Stimulated activated CD8-positive, alpha-beta memory T cell treated with anti-CD3 and anti-CD28 coated beads, Interleukin-7, amount 100 ng/mL, for 24 hours (primary cell): ENCODE data around the gene RNF213.
"Not testable (repeated sequence)": the region's sequence is repeated elsewhere in the genome, so short reads cannot be mapped to it uniquely, and the experiment has no call there.

ENCODE experiments used
- DNase-seq: peaks from one replicate; pipeline ENCODE4 v3.0.0-alpha.2; 2020; ENCODE audit warnings: low read depth

Gene RNF213

GRCh38 chr17:80252871-80253270 is 7.8 kb upstream of the RNF213 start:
- no peak for DNase-seq

DNA sequence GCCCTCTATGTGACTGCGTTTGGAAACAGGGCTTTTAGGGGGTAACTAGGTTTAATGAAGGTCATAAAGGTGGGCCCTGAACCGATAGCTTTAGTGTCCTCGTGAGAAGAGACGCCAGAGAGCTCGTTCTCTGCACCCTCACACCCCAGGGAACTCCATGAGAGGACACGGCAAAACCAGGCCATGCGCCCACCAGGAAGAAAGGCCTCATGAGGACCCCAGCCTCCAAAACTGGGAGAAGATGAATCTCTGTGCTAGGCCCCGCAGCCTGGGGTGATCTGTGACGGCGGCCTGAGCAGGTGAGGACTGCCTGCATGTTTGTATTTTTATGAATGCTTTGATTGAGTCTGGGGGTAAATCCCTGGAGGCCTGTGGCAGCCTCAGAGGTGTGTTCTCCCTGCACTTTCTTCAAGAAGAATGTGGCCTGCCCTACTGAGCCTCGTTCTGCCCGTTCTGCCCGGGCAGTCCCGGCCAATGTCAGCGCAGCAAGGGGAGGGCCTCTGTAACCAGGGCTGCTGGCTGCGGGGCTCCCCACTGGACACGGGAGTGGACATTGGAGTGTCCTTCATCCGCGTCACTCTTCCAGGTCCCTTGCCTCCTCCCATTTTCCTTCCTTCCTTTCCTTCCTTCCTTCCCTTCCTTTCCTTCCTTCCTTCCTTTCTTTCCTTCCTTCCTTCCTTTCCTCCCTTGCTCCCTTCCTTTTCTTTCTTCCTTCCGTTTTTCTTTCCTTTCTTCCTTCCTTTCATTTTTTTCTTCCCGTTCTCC is 6.8 kb upstream of the RNF213 start:
- DNase-seq = no peak

DNA sequence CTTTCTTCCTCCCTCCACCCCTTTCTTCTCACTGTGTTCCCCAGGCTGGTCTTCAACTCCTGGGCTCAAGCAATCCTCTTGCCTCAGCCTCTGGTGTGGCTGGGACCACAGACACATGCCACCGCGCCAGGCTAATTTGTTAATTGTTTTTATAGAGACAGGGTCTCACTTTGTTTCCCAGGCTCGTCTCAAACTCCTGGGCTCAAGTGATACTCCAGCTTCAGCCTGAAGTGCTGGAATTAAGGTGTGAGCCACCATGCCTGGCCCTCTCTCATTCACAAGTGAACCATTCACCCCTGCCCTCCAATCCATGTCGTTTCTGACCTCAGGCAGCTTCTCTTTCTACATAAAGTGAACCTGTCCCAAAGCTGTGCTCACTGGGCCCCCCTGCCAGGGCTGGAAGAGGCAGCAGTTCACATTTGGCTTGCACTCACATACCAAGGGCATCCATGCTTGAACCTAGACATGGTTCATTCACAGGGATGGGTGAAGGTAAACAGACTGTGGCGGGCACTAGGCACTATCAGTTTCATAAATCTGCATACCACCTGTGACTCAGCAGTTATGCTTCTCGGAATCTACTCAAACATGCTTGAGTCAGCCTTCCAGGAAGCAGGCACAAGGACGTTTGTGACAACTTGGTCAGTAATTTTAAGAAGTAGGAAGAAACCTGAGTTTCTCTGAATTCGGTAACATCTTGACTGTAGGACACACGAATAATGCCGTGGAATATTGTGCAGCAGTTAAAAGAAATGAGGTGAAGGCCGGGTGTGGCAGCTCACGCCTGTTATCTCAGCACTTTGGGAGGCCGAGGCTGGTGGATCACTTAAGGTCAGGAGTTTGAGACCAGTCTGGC is 6.0 kb upstream of the RNF213 start:
- no peak for DNase-seq

GRCh38 chr17:80256034-80256350 is 4.7 kb upstream of the RNF213 start:
- no peak for DNase-seq

GRCh38 chr17:80257716-80258213 is 2.9 kb upstream of the RNF213 start:
- DNase-seq = no peak

DNA sequence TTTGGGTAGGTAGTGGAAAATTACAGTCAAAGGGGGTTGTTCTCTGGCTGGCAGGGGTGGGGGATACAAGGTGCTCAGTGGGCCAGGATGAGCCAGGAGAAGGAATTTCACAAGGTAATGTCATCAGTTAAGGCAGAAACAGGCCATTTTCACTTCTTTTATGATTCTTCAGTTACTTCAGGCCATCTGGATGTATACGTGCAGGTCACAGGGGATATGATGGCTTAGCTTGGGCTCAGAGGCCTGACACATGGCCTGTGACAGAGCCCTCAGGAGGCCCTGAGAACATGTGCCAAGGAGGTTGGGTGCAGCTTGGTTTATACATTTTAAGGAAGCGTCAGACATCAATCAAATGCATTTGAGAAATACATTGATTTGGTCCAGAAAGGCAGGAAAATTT is 2.4 kb upstream of the RNF213 start:
- DNase-seq = not testable (repeated sequence)

DNA sequence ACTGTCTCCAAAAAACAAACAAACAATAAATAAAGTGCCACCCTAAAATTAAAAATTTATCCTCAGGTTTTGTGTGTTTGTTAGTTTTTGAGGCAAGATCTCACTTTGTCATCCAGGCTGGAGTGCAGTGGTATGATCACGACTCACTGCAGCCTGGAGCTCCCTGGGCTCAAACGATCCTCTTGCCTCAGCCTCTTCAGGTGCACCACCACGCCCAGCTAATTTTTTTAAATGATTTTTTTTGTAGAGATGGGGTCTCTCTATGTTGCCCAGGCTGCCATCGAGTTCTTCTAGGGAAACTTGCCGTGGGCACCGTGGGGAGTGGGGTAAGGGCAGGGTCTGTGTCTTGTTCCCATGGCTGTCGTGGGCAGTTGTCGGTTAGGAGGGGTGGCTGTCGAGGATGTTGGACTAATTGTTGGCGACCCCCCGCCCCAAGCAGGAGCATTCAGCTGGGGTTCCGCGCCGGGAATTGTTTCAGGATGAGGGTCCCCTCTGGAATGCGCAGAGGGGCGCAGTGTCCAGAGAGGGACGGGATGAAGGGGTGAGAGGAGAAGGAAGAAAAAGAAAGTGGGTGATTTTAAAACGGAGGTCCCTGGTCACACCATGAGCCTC is 1.1 kb upstream of the RNF213 start:
- DNase-seq = no peak

DNA sequence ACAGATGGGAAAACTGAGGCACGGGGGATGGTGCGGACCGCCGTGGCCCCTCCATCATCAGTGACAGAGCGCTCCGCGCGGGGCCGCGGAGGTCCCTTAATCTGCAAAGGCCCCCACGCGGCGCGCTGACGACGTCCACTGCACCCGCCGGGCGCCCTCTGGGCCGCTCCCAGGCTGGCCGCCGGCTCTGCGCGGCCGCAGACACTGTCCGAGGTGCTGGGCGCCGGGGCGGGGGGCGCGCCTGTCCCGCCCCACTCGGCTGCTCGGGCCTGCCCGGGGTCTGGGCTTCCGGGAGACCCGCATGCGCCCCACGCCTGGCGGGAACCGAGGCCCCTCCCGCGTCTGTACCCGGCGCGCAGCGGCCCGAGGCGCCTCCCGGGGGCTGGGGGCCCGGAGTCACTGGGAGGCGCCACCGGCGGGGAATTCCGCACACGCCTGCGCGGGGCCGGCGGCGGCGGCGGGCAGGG is 550 bp upstream of the RNF213 start:
- no peak for DNase-seq

- no peak for DNase-seq
Measured at GRCh38 chr17:80261159-80261894, 675 bp downstream of the RNF213 start.

DNA sequence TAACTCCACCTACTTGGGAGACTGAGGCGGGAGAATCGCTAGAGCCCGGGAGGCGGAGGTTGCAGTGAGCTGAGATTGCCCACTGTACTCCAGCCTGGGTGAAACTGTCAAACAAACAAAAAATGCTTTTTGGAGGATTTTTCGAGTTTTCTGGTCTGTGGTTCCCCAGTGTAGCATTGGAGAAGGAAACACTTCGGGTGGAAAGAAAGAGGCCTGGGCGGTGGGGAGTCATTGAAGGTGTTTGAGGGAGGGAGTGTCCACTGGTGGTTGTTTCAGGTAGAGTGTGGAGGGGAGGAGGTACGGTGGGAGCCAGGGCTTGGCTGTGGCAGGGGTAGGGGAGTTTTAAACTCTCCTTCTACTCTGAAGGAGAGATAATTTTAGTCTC is 1.2 kb downstream of the RNF213 start:
- DNase-seq = no peak

DNA sequence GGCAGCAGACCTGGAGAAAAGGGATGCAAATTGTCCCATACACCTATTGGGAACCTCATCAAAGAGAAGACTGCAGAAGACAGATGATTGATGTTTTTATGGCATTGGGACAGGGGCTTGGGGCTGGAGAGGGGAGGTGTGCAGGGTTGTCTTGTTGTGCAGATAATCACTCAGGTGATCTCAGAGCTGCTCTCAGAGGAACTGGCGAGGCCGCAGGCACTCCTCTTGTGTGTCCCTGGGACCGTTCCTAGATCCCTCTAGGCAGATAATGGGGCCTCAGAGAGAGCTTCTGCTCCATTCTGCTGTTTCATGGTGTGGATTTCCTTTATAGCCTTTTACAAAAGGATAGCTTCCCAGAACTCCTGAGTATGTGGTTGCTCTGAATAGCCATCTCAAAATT is 1.6 kb downstream of the RNF213 start:
- DNase-seq = no peak

GRCh38 chr17:80262775-80263244 is 2.2 kb downstream of the RNF213 start:
- DNase-seq = no peak

- peak; percentile 76 for DNase-seq
Measured at GRCh38 chr17:80263253-80264204, 2.9 kb downstream of the RNF213 start.

GRCh38 chr17:80264205-80265075 is 3.8 kb downstream of the RNF213 start:
- DNase-seq = no peak

DNA sequence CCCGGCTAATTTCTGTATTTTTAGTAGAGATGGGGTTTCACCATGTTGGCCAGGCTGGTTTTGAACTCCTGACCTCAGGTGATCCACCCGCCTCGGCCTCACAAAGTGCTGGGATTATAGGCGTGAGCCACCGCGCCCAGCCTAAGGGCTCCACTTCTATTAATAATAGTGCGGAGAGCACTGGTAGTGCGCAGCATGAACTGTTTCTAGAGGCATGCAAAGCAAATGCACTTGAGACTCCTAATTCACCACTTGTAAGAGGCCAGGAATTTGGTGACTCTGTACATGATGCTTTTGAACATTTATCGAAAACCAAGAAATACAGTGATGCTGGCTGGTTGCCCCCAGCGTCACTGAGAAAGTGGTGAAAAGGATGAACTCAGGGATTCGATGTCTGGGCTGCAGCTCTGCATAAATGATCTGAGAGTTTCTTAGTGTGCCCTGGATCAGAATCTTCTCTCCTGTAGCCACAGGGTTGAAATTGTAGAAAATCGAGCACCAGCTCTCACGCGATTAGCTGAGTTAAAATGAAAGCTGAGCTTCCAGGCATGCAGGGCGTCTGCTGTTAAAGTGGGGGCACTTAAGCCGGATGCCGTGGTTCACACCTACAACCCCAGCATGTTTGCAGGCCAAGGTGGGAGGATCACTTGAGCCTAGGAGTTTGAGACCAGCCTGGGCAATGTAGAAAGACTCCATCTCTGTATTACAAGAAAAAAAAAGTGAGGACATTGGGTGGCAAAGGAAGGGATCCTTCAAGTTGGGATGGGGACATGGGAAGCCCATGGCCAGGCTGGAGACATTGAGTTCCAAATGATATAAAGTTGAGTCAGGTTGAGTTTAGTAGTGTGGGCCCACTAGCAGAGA is 4.8 kb downstream of the RNF213 start:
- no peak for DNase-seq

DNA sequence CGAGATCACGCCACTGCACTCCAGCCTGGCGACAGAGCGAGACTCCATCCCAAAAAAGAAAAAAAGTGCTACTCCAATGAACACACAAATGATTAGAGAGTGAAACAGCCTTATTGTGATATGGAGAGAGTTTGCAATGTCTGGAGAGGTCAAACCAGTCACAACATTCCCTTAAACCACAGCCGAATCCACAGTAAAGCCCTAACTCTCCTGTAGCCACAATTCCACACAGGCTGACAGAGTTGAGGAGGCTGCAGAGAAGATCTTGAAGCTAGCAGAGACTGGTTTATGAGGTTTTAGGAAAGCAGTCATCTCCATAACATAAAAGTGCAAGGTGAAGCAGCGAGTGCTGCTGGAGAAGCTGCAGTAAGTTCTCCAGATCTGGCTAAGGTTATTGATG is 6.7 kb downstream of the RNF213 start:
- no peak for DNase-seq

DNA sequence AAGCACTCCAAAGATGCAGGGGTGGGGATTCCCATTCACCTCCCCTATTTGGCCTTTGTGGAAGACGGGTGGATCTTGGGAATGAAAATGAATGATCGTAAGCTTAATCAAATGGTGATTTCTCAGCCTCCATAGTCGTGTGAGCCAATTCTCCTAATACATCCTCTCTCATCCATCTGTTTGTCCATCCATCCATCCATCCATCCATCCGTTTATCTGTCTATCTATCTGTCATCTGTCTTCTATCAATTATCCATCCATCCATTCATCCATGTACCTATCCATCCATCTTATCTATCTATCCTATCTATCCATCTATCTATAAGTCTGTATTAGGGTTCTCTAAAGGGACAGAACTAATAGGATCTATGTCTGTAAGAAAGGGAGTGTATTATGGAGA is 7.8 kb downstream of the RNF213 start:
- no peak for DNase-seq

GRCh38 chr17:80269405-80269807 is 8.8 kb downstream of the RNF213 start:
- DNase-seq = no peak

DNA sequence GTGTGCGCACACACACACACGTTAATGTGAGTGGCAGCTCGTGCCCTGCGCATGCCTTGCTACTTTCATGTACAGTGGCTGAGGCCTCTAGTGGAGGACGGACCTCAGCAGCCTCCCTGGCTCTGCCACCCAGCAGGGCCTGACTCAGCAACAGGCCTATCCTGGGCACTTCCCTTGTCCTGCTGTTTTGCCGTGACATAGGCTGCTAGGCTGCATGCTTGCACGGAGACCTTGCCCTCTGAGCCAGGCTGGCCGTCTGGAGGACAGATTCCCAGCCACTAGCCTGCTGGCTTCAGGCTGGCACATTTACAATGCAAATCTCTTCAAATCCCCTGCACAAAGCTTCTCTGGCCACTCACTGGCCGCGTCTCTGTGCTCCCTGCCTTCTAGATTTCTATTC is 9.5 kb downstream of the RNF213 start:
- no peak for DNase-seq
